Stimulated activated CD4-positive, alpha-beta T cell treated with anti-CD3 and anti-CD28 coated beads, Interleukin-15, amount 100 ng/mL, for 48 hours (primary cell): Measurements from ENCODE around the gene MRPS23.

Source experiments
- DNase-seq, 2 donors: peaks; one replicate each; pipeline ENCODE4 v3.0.0-alpha.2; 2020; ENCODE audit warnings: low read depth in 2 of 2

The MRPS23 gene

DNA sequence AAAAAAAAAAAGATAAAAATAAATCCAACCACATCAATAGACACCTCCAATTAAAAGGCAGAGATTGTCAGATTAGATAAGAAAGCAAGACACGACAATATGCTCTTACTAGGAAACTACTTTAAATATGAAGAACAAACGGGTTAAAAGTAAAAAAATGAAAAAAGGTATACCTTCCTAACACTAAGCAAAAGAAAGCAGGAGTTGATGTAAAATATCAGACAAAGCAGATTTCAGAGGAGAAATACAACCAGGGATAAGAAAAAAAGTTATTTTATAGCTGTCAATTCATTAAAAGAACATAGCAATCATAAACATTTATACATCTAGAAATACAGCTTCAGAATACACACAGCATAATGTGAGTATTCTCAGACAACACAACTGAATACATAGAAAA, 55.0 kb downstream of the MRPS23 start:
- no peak for DNase-seq

DNA sequence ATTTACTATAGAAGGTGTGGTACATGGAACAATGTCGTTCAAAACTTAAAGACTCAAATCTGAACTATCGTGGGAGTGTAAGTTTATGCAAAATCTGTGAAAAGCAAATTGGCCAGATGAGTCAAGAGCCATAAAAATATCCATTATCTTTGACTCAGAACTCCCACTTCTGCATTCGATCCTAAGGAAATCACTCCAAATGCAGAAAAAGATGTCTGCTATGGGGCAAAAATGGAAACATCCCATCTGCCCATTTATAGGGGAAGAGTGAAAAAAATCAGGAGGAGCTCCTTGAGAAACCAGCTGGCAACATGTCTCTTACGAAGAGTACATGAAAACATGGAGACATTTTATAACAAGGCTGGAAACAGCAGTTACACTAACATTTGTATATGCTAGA, 61.1 kb downstream of the MRPS23 start:
- DNase-seq, result no peak

GRCh38 chr17:57785022-57785421, 64.8 kb downstream of the MRPS23 start:
- DNase-seq, result no peak
